Stimulated activated CD4-positive, alpha-beta T cell treated with anti-CD3 and anti-CD28 coated beads, TNF-alpha, amount 100 ng/mL, for 48 hours (primary cell): ENCODE results near the gene TPSAB1.

Experiments used
- DNase-seq, 3 donors: peaks; one replicate each; pipeline ENCODE4 v3.0.0-alpha.2; 2020; ENCODE audit warnings: low read depth in 3 of 3

Gene TPSAB1

DNA sequence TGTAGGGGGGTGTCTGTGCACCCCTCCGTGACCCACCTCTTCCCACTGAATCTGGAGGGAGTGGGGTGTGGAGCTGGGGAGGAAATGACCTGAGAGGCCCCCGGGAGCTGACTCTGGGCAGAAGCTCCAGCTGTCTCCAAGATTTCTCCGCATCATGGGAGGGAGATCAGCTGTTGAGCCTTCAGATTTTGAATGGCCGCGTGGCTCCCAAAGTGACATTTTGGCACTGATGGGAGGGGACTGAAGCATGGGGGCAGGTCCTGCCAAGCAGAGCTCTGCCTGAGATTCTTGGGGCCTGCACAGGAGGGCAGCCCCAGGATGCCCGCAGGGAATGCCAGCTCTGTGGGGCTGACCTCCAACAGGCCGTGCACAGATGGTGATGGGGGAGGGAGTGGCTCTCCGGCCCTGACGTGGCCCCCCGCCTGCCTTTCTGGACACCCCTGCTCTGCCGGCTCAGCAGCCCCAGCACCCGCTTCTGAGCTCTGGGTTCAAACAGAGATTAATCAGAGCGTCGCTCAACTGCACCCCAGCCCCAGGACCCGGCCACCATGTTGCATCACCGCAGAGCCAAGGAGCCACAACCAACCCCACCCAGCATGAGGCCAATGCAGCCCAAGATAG lies 43.6 kb downstream of the TPSAB1 start:
- no peak for DNase-seq

DNA sequence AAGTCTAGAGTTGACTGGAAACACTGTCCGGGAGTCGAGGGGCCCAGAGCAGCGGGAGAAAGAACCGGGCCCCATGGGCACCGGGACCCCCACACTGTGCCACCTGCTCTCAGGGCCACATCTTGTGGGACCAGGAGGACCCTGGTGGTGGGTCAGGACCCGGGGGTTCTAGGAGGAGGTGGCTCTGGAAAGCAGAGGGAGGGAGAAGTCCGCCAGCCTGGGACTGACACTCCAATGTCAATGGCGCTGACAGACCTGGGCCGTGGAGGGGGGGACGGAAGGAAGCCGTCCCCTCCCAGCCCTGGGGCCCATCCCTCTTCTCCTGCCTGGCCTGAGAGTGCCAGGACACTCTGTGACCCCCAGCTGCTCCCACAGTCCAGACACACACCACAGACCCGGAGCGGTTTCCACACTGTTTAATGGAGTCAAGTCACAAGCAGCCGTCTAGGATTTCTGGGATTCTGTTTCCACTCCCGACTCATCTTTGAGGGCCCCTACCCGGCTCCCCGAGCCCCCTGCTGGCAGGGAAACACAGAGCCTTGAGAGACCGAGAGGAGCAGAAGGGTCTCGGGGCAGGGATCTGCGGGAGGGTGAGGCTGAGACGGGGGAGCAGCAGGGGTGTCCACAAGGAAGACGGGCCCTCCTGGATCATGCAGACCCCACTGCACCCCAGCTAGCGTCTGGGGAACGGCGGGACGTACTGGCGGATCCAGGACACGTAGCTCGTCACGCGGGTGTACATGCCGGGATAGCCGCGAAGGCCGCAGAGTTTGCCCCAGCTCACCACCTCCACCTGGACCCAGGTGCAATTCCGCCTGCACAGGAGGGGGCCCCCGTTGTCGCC lies 45.4 kb downstream of the TPSAB1 start:
- no peak for DNase-seq

DNA sequence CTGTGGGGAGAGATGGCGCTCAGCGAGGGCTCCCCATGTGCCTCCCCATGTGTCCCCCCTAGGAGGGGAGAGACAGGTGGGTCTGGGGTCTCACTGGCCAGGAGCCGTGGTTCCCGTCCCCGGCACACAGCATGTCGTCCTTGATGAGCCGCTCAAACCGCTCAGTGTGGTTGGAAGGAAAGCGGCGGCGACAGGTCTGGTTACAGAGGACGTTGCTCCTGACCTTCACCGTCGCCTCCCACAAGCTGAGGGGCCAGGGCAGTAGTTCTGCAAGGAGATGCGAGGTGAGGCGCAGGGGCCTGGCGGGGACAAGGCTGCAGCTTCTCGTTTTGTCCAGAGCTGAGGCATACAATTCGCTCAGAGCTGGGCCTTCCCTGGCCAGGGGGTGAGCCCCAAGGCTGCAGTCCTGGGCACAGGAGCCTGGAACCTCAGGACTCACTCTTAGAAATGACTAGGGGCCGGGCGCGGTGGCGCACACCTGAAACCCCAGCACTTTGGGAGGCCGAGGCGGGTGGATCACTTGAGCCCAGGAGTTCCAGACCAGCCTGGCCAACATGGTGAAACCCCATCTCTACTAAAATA lies 46.1 kb downstream of the TPSAB1 start:
- no peak for DNase-seq

DNA sequence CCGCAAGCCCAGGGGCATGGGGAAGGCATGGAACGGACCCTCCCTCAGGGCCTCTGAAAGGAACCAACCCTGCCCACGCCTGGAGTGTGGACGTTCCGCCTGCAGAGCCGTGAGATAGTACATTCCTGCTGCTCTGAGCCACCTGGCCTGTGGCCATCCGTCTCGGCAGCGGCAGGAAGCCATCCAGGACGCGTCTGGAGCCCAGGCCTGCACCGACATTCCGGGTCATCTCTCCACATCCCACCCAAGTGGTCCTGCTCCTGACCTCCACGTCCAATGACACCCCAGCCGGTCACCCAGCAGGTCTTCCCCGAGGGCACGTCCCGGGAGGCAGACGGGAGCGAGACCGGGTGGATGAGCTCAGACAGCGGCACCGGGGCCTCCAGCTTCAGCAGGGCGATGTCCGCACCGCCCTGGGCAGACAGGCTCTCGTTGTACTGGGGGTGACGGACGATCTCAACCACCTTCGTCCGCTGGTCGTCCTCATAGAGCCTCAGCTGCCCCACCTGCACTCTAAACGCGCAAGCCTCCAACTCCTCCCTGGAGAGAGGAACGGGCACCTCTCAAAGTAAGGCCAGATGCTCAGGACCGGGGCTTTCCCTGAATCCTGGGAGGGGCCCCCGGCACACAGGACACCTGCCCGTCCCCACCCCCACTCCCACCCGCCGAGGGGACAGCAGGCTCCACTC lies 47.6 kb downstream of the TPSAB1 start:
- DNase-seq: no peak

DNA sequence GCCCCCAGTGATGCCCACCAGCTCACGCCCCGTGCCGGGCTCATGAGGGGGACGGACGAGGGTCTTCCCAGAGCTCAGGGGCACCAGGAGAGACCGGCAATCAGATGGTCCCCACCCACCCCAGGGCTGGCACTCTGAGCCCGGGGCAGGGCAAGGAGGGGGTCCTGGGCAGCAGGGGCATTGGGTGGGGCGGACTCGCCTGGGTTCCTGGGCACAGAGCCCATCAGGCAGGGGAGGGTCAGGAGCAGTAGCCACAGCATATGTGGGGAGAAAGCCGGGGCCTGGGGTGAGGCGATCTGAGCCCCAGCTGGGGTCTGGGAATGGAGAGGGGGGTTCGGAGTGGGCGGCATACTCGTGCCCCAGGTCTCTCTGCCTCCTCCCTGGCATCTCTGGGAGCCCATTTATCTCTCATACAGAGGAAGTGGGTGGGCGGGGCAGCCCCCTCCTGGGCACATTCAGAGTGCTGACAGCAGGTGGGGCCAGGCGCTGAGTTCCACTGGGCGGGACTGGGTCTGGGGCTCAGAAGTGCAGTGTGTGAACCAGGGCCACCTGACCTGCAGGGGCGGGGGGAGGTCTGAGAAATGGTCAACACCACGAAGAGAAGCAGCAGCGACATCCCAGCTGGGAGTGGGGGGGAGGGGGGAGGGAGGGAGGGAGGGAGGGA lies 48.4 kb downstream of the TPSAB1 start:
- DNase-seq: no peak

DNA sequence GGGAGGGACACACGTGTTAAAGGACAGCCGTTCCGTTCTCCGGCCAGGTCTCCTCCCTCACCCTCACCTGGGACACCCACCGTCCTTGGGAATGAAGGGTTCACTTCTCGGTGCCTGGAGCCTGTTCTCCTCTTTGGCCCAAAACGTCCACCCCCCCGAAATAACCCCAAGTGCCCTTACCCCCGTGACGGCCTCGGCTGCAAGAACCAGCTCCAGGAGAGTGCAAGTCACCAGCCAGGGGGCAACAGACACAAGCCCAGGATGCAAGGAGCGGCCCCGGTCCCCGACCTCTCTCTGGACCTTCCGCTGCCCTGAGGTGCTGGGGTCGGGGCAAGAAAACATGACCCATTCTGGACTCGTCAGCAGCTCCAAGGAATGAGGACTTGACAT lies 49.0 kb downstream of the TPSAB1 start:
- no peak for DNase-seq

DNA sequence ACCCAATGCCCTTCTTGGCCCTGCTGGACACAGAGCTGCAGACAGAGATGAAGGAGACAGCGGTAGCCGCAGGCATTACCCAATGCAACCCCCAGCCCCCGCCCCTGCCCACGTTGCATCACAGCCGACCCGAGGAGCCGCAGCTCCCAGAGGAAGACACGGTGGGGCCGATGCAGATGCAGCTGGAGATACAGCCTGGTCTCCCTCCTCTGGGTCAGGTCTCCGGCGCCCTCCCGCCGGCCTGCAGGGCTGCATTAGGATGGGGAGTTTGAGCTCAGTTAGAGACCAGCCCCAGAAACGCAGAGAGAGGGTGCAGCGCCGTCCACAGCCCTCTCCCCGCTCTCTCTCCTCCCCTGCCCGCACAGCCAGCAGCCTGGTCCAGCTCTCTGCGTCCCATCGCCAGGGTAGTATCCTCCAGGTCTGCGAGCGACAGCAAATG lies 49.6 kb downstream of the TPSAB1 start:
- no peak for DNase-seq

DNA sequence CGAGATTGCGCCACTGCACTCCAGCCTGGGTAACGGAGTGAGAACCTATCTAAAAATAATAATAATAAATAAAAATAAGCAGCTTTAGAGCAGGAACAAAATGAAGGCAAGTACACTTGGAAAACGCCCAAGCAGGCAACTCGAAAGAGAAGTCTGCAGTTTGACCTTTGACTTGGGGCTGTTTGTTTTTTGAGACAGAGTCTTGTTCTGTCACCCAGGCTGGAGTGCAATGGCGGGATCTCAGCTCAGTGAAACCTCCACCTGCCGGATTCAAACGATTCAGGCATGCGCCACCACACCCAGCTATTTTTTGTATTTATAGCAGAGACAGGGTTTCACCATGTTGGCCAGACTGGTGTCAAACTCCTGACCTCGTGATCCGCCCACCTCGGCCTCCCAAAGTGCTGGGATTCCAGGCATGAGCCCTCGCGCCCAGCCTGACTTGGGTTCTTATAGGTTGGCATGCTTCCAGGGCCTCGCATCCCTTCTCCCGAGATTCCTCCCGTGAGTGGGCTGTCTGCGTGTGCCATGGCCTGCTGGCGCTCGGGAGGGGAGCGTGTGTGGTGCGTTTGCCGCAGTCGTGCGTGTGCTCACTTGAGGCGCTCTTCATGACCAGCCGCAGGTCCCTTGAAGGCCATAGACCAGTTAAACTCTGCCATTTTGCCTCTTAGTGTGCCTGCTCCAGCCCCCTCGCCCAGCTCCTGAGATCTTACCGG lies 50.5 kb downstream of the TPSAB1 start:
- no peak for DNase-seq

DNA sequence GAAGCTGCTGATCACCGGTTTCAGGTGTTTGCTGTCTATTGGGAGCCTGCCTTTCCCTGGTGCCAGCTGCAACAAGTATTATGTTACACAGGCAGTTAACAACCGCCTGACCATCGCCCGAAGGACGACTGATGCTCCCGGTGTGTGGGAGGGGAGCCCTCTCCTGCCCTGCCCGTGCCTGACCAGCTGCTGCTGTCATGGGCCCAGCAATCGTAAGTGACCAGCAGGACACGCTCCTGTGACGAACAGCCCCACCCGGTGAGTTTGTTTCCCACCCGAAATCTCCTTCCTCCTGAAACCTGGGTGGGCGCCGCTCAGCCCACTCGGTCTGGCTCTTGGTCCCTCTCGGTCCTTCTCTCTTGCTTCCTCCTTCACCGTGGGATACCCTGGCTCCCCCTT lies 51.1 kb downstream of the TPSAB1 start:
- no peak for DNase-seq
